IMR-90 (cell line): ENCODE data around the gene PLCD4. TPM values are rescaled to one million over a fixed set of nuclear protein-coding genes. Genes with fewer than 3 reads are reported as not detected.
A peak's percentile ranks its signal among the peaks of the same experiment; 100 is the strongest.

ENCODE experiments used
- ATAC-seq: fragments of 200-7000 bp; cut with Tn5 transposase; 2 replicates; pipeline ENCODE4 v1.9.1; 2020; ENCODE audit warnings: low read depth, mild to moderate bottlenecking, moderate library complexity
- Bru-seq: library from RNA; stranded (reverse); fragments of 400-500 nt; gene quantifications from one replicate; lab custom pipeline; 2021; lab: Mats Ljungman, UMichigan
- BruChase-seq, 2 experiments: library from RNA; stranded (reverse); fragments of 400-500 nt; gene quantifications; one replicate each; lab custom pipeline; 2021; lab: Mats Ljungman, UMichigan
- BruUV-seq: library from RNA; stranded (reverse); fragments of 400-500 nt; replicated peaks from 2 replicates; lab custom pipeline; 2021; lab: Mats Ljungman, UMichigan
- CTCF ChIA-PET: fragments of 300-600 bp; formaldehyde crosslinking; extraction: SDS; loops from one replicate; lab custom pipeline; 2021; ENCODE audit warnings: antibody characterized with exemption; lab: Yijun Ruan, JAX
- POLR2A ChIA-PET: fragments of 300-600 bp; sonication (Branson Sonifier 250); formaldehyde crosslinking; loops from one replicate; lab custom pipeline; 2022; ENCODE audit warnings: antibody characterized with exemption; ENCODE audit not compliant: unreplicated experiment; lab: Charles Lee
- DNase-seq: peaks from one replicate; pipeline ENCODE4 v3.0.0; 2013
- H2AFZ ChIP-seq: replicated peaks from 2 replicates; pipeline ENCODE3; 2013; ENCODE audit warnings: low read length, mild to moderate bottlenecking; ENCODE audit not compliant: poor library complexity
- H2AK5ac ChIP-seq: 2 replicates; pipeline ENCODE4 v1.6.1; 2013; ENCODE audit warnings: low read depth, low read length, inconsistent platforms
- H2AK9ac ChIP-seq: replicated peaks from 2 replicates; pipeline ENCODE3; 2013; ENCODE audit warnings: mild to moderate bottlenecking, low read depth, low read length, moderate library complexity; ENCODE audit not compliant: poor library complexity
- H2BK120ac ChIP-seq: 2 replicates; pipeline ENCODE4 v1.6.1; 2013; ENCODE audit warnings: low read depth, low read length, inconsistent platforms
- H2BK15ac ChIP-seq: 3 replicates; pipeline ENCODE4 v1.6.1; 2013; ENCODE audit warnings: low read depth, low read length, inconsistent platforms
- H2BK20ac ChIP-seq: 2 replicates; pipeline ENCODE4 v1.6.1; 2013; ENCODE audit warnings: low read depth, mild to moderate bottlenecking, inconsistent platforms, low read length, moderate library complexity
- H2BK5ac ChIP-seq: 2 replicates; pipeline ENCODE4 v1.6.1; 2013; ENCODE audit warnings: mild to moderate bottlenecking, low read depth, low read length, inconsistent platforms; ENCODE audit not compliant: poor library complexity, severe bottlenecking
- H3K14ac ChIP-seq: replicated peaks from 2 replicates; pipeline ENCODE4 v1.6.1; 2013; ENCODE audit warnings: low read depth, low read length, inconsistent platforms
- H3K18ac ChIP-seq: 2 replicates; pipeline ENCODE4 v1.6.1; 2013; ENCODE audit warnings: low read depth, low read length, control low read depth
- H3K23ac ChIP-seq: 2 replicates; pipeline ENCODE4 v1.6.1; 2013; ENCODE audit warnings: low read depth, low read length, inconsistent platforms
- H3K27ac ChIP-seq: 2 replicates; pipeline ENCODE4 v1.5.1; 2013; ENCODE audit warnings: mild to moderate bottlenecking, control low read depth, low read length; ENCODE audit not compliant: insufficient read depth
- H3K27me3 ChIP-seq: 2 replicates; pipeline ENCODE4 v1.6.1; 2013; ENCODE audit warnings: low read length; ENCODE audit not compliant: control insufficient read depth, insufficient read depth
- H3K36me3 ChIP-seq: 2 replicates; pipeline ENCODE4 v1.6.1; 2013; ENCODE audit warnings: low read length, mixed read lengths; ENCODE audit not compliant: control insufficient read depth, insufficient read depth
- H3K4ac ChIP-seq: 2 replicates; pipeline ENCODE4 v1.6.1; 2013; ENCODE audit warnings: low read depth, low read length, inconsistent platforms
- H3K4me1 ChIP-seq: 2 replicates; pipeline ENCODE4 v1.6.1; 2013; ENCODE audit warnings: low read length, mixed read lengths; ENCODE audit not compliant: control insufficient read depth, insufficient read depth
- H3K4me2 ChIP-seq: 2 replicates; pipeline ENCODE4 v1.6.1; 2013; ENCODE audit warnings: low read depth, mild to moderate bottlenecking, control low read depth, low read length, moderate library complexity
- H3K4me3 ChIP-seq: 2 replicates; pipeline ENCODE4 v1.5.1; 2013; ENCODE audit warnings: low read depth, mild to moderate bottlenecking, control low read depth, low read length, moderate library complexity; ENCODE audit not compliant: insufficient read depth
- H3K56ac ChIP-seq: 2 replicates; pipeline ENCODE4 v1.6.1; 2013; ENCODE audit warnings: low read length, inconsistent platforms; ENCODE audit not compliant: insufficient read depth; ENCODE audit errors: extremely low read depth
- H3K79me1 ChIP-seq, 2 experiments: 2 replicates each; pipeline ENCODE4 v1.6.1; 2013; ENCODE audit warnings: low read length in 2 of 2, inconsistent platforms in 1 of 2, low read depth in 1 of 2
- H3K9ac ChIP-seq: 2 replicates; pipeline ENCODE4 v1.6.1; 2013; ENCODE audit warnings: low read depth, low read length, control low read depth
- H3K9me1 ChIP-seq: 2 replicates; pipeline ENCODE4 v1.6.1; 2013; ENCODE audit warnings: low read length, inconsistent platforms; ENCODE audit not compliant: insufficient read depth
- H3K9me3 ChIP-seq: 2 replicates; pipeline ENCODE4 v1.6.1; 2013; ENCODE audit warnings: low read length; ENCODE audit not compliant: control insufficient read depth, insufficient read depth
- H4K20me1 ChIP-seq: 2 replicates; pipeline ENCODE4 v1.6.1; 2013; ENCODE audit warnings: low read length, inconsistent platforms; ENCODE audit not compliant: insufficient read depth
- H4K5ac ChIP-seq: 2 replicates; pipeline ENCODE4 v1.6.1; 2013; ENCODE audit warnings: mild to moderate bottlenecking, low read depth, low read length, control low read depth
- H4K8ac ChIP-seq, 2 experiments: 2 replicates each; pipeline ENCODE4 v1.6.1; 2013; ENCODE audit warnings: low read depth in 2 of 2, low read length in 2 of 2, control low read depth in 1 of 2, inconsistent platforms in 1 of 2
- H4K91ac ChIP-seq: 2 replicates; pipeline ENCODE4 v1.6.1; 2013; ENCODE audit warnings: low read depth, low read length, inconsistent platforms; ENCODE audit not compliant: insufficient read depth
- FOS ChIP-seq: fragments of 150-350 bp; IDR thresholded peaks from 2 replicates; pipeline ENCODE4 v1.6.1; 2016; ENCODE audit warnings: low read depth, low read length
- WGBS, 2 experiments: methylation state at CpG; one replicate each; pipeline versions ENCODE4 v1.1.5 to v1.1.7; 2013; ENCODE audit warnings: missing lambda C conversion rate in 2 of 2; ENCODE audit not compliant: insufficient read length in 1 of 2; ENCODE audit errors: extremely low coverage in 2 of 2; 5-methylcytosine and 5-hydroxymethylcytosine counted together
- dilution Hi-C: fragments of 300-500 bp; cut with HindIII; formaldehyde crosslinking; loops from one replicate; pipeline ENCODE4 v1.14.3; 2018; ENCODE audit warnings: low sequenced_read_pairs; ENCODE audit not compliant: unreplicated experiment
- in situ Hi-C: fragments of 300-500 bp; cut with MboI; formaldehyde crosslinking; loops from 3 replicates; pipeline ENCODE4 v1.14.3; 2019; ENCODE audit warnings: low sequenced_read_pairs, inconsistent platforms, mixed read lengths
- intact Hi-C: fragments of 100-400 bp; cut with micrococcal nuclease; formaldehyde crosslinking; loops from 2 replicates; pipeline ENCODE4 v1.10.0; 2022
- long read RNA-seq: library from polyadenylated mRNA; unstranded; transcript quantifications from one replicate; pipeline ENCODE4 v2.0.0, GENCODE V29; 2021; ENCODE audit not compliant: unreplicated experiment
- polyA plus RNA-seq, 3 experiments: library from polyadenylated mRNA; depleted of rRNA; stranded (reverse); fragments of >200 nt; gene quantifications; 2 replicates each; pipeline ENCODE4 v1.2.3, GENCODE V29; 2012; ENCODE audit warnings: low replicate concordance in 1 of 3
- total RNA-seq: library from RNA; depleted of rRNA; stranded (reverse); fragments of >200 nt; gene quantifications from 2 replicates; pipeline ENCODE4 v1.2.3, GENCODE V29; 2012; rRNA removed
- TF ChIP-seq, protein P1 (sequence below): conservative IDR thresholded peaks from 2 replicates; pipeline ENCODE4 v1.5.1; 2012; ENCODE audit warnings: mild to moderate bottlenecking, low read depth, low read length, improper control_type of control experiment

PLCD4 gene
- total RNA-seq (1.4 and 2.0 TPM in 2 replicates), polyA plus RNA-seq (2012; rRNA removed) (1.5 and 1.9 TPM in 2 replicates), Bru-seq, nascent RNA (percentile 43 among the genes with signal in this experiment), BruChase-seq, experiment 1, labeled RNA remaining after a 6-hour chase (percentile 59 among the genes with signal in this experiment), BruChase-seq, experiment 2, labeled RNA remaining after a 2-hour chase (percentile 50 among the genes with signal in this experiment)
- 1.2 and 1.3 TPM in 2 replicates for polyA plus RNA-seq (2012; cell fraction: cytosol; rRNA removed)
- 7.4 and 15.7 TPM in 2 replicates for polyA plus RNA-seq (2012; cell fraction: nucleus; rRNA removed; ENCODE audit: low replicate concordance)
- long read RNA-seq, partial matches to known transcripts: 0 of 4 reads
- long read RNA-seq, other reads (novel, unspliced or antisense): 0 of 4 reads

GRCh38 chr2:218607436-218608115 is at the start of gene PLCD4:
Gene PLCD4 (plus strand): TSS chr2:218607899. CDS start chr2:218615740, 7,841 bp downstream.
- Histone ChIP-seq H3K14ac (peak within 1 kb of the TSS; percentile 49; the same call in 1 of the 2 replicates), H2AK5ac (peak within 1 kb of the TSS; percentile 25; the same call in 1 of the 2 replicates), H3K79me1 (no peaks in the 10 kb centered on the region), H3K27me3 (no peaks in the 10 kb centered on the region; the same call in 1 of the 2 replicates), H3K4me2 (peak within 1 kb of the TSS; percentile 55), H3K4ac (peak within 1 kb of the TSS; percentile 8), H4K5ac (peak within 1 kb of the TSS; percentile 16), H4K8ac (peak within 1 kb of the TSS; percentile 1 to 63; a peak in 3 of 4 replicates), H2BK120ac (peak within 1 kb of the TSS; percentile 7; the same call in 1 of the 2 replicates), H3K9ac (peak within 1 kb of the TSS; percentile 32; the same call in 1 of the 2 replicates), H3K4me1 (peaks cover 8% of the 10 kb centered on the region), H2BK20ac (no peak within 1 kb of the TSS), H3K9me3 (no peaks in the 10 kb centered on the region), H3K36me3 (no peaks in the 10 kb centered on the region), H2AK9ac (peak within 1 kb of the TSS; percentile 10), H3K56ac (no peak within 1 kb of the TSS), H2BK15ac (no peak within 1 kb of the TSS), H4K91ac (no peak within 1 kb of the TSS), H3K4me3 (peak within 1 kb of the TSS; percentile 16), H3K23ac (peak within 1 kb of the TSS; percentile 23; the same call in 1 of the 2 replicates), H4K20me1 (no peaks in the 10 kb centered on the region), H3K9me1 (no peaks in the 10 kb centered on the region), H3K18ac (0 out of 2 replicates have a peak within 1 kb of the TSS, but pooled peaks have one; percentile 1), H2AFZ (peak within 1 kb of the TSS; percentile 92), H3K27ac (peak within 1 kb of the TSS; percentile 35; the same call in 1 of the 2 replicates), H2BK5ac (no peak within 1 kb of the TSS)
- WGBS, 2 experiments: 7% methylated on average over 3 of the region's 8 CpGs; no CpG with 5 or more reads in 1 of the 2 experiments
- CTCF ChIA-PET: interaction anchor here (0.6 to 1.2 kb wide), 3 partner anchors 8 to 326 kb away, joined by 3 to 4 read pairs (median 4); no protein-coding TSS in a partner anchor
- DNase-seq (peak; percentile 80), ATAC-seq (peak; percentile 89)
- in situ Hi-C loops: no loop called here
- POLR2A ChIA-PET: interaction anchor here (0.6 kb wide), 1 partner anchor 271 kb away, joined by 19 read pairs; no protein-coding TSS in a partner anchor
- intact Hi-C loops: loop anchor here (5.0 kb wide), 1 partner anchor 35 kb away; no protein-coding TSS in a partner anchor
- no TSS peak for BruUV-seq
- dilution Hi-C loops: no loop called here
- TF ChIP-seq, protein P1, sequence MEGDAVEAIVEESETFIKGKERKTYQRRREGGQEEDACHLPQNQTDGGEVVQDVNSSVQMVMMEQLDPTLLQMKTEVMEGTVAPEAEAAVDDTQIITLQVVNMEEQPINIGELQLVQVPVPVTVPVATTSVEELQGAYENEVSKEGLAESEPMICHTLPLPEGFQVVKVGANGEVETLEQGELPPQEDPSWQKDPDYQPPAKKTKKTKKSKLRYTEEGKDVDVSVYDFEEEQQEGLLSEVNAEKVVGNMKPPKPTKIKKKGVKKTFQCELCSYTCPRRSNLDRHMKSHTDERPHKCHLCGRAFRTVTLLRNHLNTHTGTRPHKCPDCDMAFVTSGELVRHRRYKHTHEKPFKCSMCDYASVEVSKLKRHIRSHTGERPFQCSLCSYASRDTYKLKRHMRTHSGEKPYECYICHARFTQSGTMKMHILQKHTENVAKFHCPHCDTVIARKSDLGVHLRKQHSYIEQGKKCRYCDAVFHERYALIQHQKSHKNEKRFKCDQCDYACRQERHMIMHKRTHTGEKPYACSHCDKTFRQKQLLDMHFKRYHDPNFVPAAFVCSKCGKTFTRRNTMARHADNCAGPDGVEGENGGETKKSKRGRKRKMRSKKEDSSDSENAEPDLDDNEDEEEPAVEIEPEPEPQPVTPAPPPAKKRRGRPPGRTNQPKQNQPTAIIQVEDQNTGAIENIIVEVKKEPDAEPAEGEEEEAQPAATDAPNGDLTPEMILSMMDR: 0 out of 2 replicates have a peak, but pooled peaks have one; percentile 12
- TF ChIP-seq FOS: no peak
